GM23338 (cell line): ENCODE data around the gene CHD5. TPM values are rescaled to one million over a fixed set of nuclear protein-coding genes. Genes with fewer than 3 reads are reported as not detected.

Experiments used
- ATAC-seq: fragments of 200-7000 bp; cut with Tn5 transposase; 3 replicates; pipeline ENCODE4 v1.9.1; 2020
- DNase-seq: peaks from one replicate; pipeline ENCODE4 v3.0.0-alpha.2; 2015; ENCODE audit warnings: low spot score
- H2AFZ ChIP-seq: fragments of 200-600 bp; sonication (generic); 2 replicates; pipeline ENCODE4 v1.8.0; 2016; ENCODE audit warnings: antibody characterized with exemption, mild to moderate bottlenecking, moderate library complexity
- H3F3A ChIP-seq: fragments of 200-600 bp; sonication (generic); replicated peaks from 2 replicates; pipeline ENCODE4 v1.8.0; 2017; ENCODE audit warnings: antibody characterized with exemption, mixed run types, low read depth
- H3K27ac ChIP-seq: fragments of 200-600 bp; sonication (generic); 2 replicates; pipeline ENCODE4 v1.6.1; 2016; ENCODE audit warnings: low read depth
- H3K27me3 ChIP-seq: fragments of 200-600 bp; sonication (generic); 2 replicates; pipeline ENCODE4 v1.8.0; 2016; ENCODE audit warnings: mild to moderate bottlenecking, mixed run types, moderate library complexity; ENCODE audit not compliant: insufficient read depth
- H3K36me3 ChIP-seq: fragments of 200-600 bp; sonication (generic); 2 replicates; pipeline ENCODE4 v1.8.0; 2016; ENCODE audit warnings: mild to moderate bottlenecking; ENCODE audit not compliant: insufficient read depth
- H3K4me1 ChIP-seq: fragments of 200-600 bp; sonication (generic); 2 replicates; pipeline ENCODE4 v1.8.0; 2016; ENCODE audit warnings: mild to moderate bottlenecking, moderate library complexity; ENCODE audit not compliant: insufficient read depth
- H3K4me2 ChIP-seq: fragments of 200-600 bp; sonication (generic); 2 replicates; pipeline ENCODE4 v1.7.1; 2017; ENCODE audit warnings: mixed run types
- H3K4me3 ChIP-seq: fragments of 200-600 bp; sonication (generic); 2 replicates; pipeline ENCODE4 v1.6.1; 2016; ENCODE audit warnings: mixed run types
- H3K79me2 ChIP-seq: fragments of 200-600 bp; sonication (generic); replicated peaks from 2 replicates; pipeline ENCODE4 v1.8.0; 2017; ENCODE audit warnings: mild to moderate bottlenecking; ENCODE audit not compliant: insufficient read depth
- H3K9me2 ChIP-seq: fragments of 200-600 bp; sonication (generic); 2 replicates; pipeline ENCODE4 v1.8.0; 2017; ENCODE audit not compliant: insufficient read depth
- H4K20me1 ChIP-seq: fragments of 200-600 bp; sonication (generic); replicated peaks from 2 replicates; pipeline ENCODE4 v1.8.0; 2017; ENCODE audit warnings: mild to moderate bottlenecking; ENCODE audit not compliant: insufficient read depth
- H3K27ac Mint-ChIP-seq: 2 replicates; pipeline ENCODE4 v1.8.0; 2020; ENCODE audit warnings: inconsistent platforms, mild to moderate bottlenecking, moderate library complexity, mixed read lengths
- H3K27me3 Mint-ChIP-seq: 3 replicates; pipeline ENCODE4 v1.8.0; 2022; ENCODE audit warnings: low read depth, mild to moderate bottlenecking, moderate library complexity, mixed read lengths, inconsistent platforms; ENCODE audit not compliant: insufficient read depth, poor library complexity
- H3K36me3 Mint-ChIP-seq: 3 replicates; pipeline ENCODE4 v1.8.0; 2021; ENCODE audit warnings: low read depth, mild to moderate bottlenecking, inconsistent platforms, moderate library complexity, mixed read lengths
- H3K4me1 Mint-ChIP-seq: 3 replicates; pipeline ENCODE4 v1.8.0; 2020; ENCODE audit warnings: mild to moderate bottlenecking, inconsistent platforms, mixed read lengths
- H3K4me3 Mint-ChIP-seq: 3 replicates; pipeline ENCODE4 v1.8.0; 2021; ENCODE audit warnings: moderate library complexity, mild to moderate bottlenecking, inconsistent platforms, mixed read lengths
- H3K9me3 Mint-ChIP-seq: 3 replicates; pipeline ENCODE4 v1.8.0; 2020; ENCODE audit warnings: moderate library complexity, mild to moderate bottlenecking, inconsistent platforms, mixed read lengths
- ETS1 ChIP-seq: IDR thresholded peaks from 2 replicates; pipeline ENCODE4 v1.6.1; 2016; ENCODE audit warnings: antibody characterized with exemption
- EZH2phosphoT487 ChIP-seq: fragments of 200-600 bp; sonication (generic); IDR thresholded peaks from one replicate; pipeline ENCODE4 v1.8.1; 2018; ENCODE audit warnings: antibody characterized with exemption; ENCODE audit not compliant: unreplicated experiment
- JUNB ChIP-seq: IDR thresholded peaks from one replicate; pipeline ENCODE4 v1.6.1; 2016; ENCODE audit warnings: antibody characterized with exemption; ENCODE audit not compliant: unreplicated experiment
- NANOG ChIP-seq: IDR thresholded peaks from 2 replicates; pipeline ENCODE4 v1.6.1; 2016; ENCODE audit warnings: antibody characterized with exemption, borderline replicate concordance
- REST ChIP-seq: IDR thresholded peaks from one replicate; pipeline ENCODE4 v1.6.1; 2018; ENCODE audit warnings: antibody characterized with exemption; ENCODE audit not compliant: unreplicated experiment
- STAT1 ChIP-seq: IDR thresholded peaks from one replicate; pipeline ENCODE4 v1.6.1; 2016; ENCODE audit warnings: antibody characterized with exemption; ENCODE audit not compliant: unreplicated experiment
- ZNF114 ChIP-seq: fragments of 250-450 bp; sonication (Bioruptor Pico); IDR thresholded peaks from 2 replicates; pipeline ENCODE4 v1.5.0; 2020; ENCODE audit warnings: mild to moderate bottlenecking, moderate library complexity
- polyA plus RNA-seq: library from polyadenylated mRNA; unstranded; fragments of >200 nt; fragmentation: Nextera tagmentation; extraction: Ambion mirVana; gene quantifications from 2 replicates; pipeline ENCODE4 v1.2.1, GENCODE V29; 2016
- total RNA-seq: library from RNA; depleted of rRNA; stranded (reverse); fragments of >200 nt; shearing (Covaris generic); gene quantifications from 2 replicates; pipeline ENCODE4 v1.2.3, GENCODE V29; 2014

Gene CHD5
- total and polyA plus RNA-seq, 2 experiments from 2014 or later = 0.32 to 1.0 TPM

- Histone ChIP-seq H3K36me3 (no peaks in the 10 kb centered on the region), H3K4me2 (no peak overlapping the region; the same call in 1 of the 2 replicates), H3K27me3 (peaks cover 24% of the 10 kb centered on the region), H3K9me2 (peaks cover 13% of the 10 kb centered on the region), H3K79me2 (no peaks in the 10 kb centered on the region), H2AFZ (no peak overlapping the region), H4K20me1 (no peaks in the 10 kb centered on the region), H3K4me3 (no peak overlapping the region), H3F3A (0 out of 2 replicates have a peak, but pooled peaks cover 2% of the 10 kb centered on the region), H3K27ac (no peak overlapping the region), H3K4me1 (no peaks in the 10 kb centered on the region)
- Mint-ChIP-seq H3K27ac (no peak overlapping the region), H3K9me3 (peaks cover 3% of the 10 kb centered on the region; the same call in 1 of the 3 replicates), H3K4me1 (peaks cover 2% of the 10 kb centered on the region; the same call in 2 of the 3 replicates), H3K36me3 (no peaks in the 10 kb centered on the region), H3K4me3 (no peak overlapping the region), H3K27me3 (peaks cover 13% of the 10 kb centered on the region)
- TF ChIP-seq REST (no peak), ZNF114 (CRISPR knock-in tag) (no peak), STAT1 (no peak)
- no peak for ATAC-seq
- no peak for DNase-seq
These were observed 30.5 kb downstream of the CHD5 start for GRCh38 chr1:6149597-6149996.

GRCh38 chr1:6148497-6149241 lies 31.5 kb downstream of the CHD5 start:
- H3K27ac ChIP-seq = no peak overlapping the region
- peak overlapping the region; percentile 98 for H2AFZ ChIP-seq
- DNase-seq = peak; percentile 93
- H3K4me2 ChIP-seq = peak overlapping the region; percentile 81
- Mint-ChIP-seq H3K4me1 (peaks cover 5% of the 10 kb centered on the region; the same call in 2 of the 3 replicates), H3K27me3 (peaks cover 15% of the 10 kb centered on the region), H3K4me3 (no peak overlapping the region; the same call in none of the 3 replicates), H3K36me3 (no peaks in the 10 kb centered on the region), H3K9me3 (peaks cover 3% of the 10 kb centered on the region; the same call in 1 of the 3 replicates), H3K27ac (no peak overlapping the region)
- H3K4me1 ChIP-seq = no peaks in the 10 kb centered on the region
- H3K79me2 ChIP-seq = no peaks in the 10 kb centered on the region
- no peaks in the 10 kb centered on the region for H3K36me3 ChIP-seq
- ATAC-seq = peak; percentile 95
- H3K9me2 ChIP-seq = peaks cover 13% of the 10 kb centered on the region
- 0 out of 2 replicates have a peak, but pooled peaks cover 2% of the 10 kb centered on the region for H3F3A ChIP-seq
- H3K4me3 ChIP-seq = peak overlapping the region; percentile 55
- TF ChIP-seq ETS1 (no peak), NANOG (no peak), EZH2phosphoT487 (no peak), JUNB (no peak)
- H4K20me1 ChIP-seq = no peaks in the 10 kb centered on the region
- H3K27me3 ChIP-seq = peaks cover 24% of the 10 kb centered on the region
